ENCODE measurements around the gene OLIG2. TPM values are rescaled to one million over a fixed set of nuclear protein-coding genes. Genes with fewer than 3 reads are reported as not detected.

Gene OLIG2
- total RNA-seq = not detected in 2 replicates

DNA sequence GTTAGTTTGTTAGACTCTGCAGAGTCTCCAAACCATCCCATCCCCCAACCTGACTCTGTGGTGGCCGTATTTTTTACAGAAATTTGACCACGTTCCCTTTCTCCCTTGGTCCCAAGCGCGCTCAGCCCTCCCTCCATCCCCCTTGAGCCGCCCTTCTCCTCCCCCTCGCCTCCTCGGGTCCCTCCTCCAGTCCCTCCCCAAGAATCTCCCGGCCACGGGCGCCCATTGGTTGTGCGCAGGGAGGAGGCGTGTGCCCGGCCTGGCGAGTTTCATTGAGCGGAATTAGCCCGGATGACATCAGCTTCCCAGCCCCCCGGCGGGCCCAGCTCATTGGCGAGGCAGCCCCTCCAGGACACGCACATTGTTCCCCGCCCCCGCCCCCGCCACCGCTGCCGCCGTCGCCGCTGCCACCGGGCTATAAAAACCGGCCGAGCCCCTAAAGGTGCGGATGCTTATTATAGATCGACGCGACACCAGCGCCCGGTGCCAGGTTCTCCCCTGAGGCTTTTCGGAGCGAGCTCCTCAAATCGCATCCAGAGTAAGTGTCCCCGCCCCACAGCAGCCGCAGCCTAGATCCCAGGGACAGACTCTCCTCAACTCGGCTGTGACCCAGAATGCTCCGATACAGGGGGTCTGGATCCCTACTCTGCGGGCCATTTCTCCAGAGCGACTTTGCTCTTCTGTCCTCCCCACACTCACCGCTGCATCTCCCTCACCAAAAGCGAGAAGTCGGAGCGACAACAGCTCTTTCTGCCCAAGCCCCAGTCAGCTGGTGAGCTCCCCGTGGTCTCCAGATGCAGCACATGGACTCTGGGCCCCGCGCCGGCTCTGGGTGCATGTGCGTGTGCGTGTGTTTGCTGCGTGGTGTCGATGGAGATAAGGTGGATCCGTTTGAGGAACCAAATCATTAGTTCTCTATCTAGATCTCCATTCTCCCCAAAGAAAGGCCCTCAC is at the start of gene OLIG2:
TSS of gene OLIG2 (plus strand) at position 447 of the 954 bp plus-strand sequence. CDS start 928 bp downstream, outside the sequence.
- H3K27ac Mint-ChIP-seq = peak within 1 kb of the TSS; percentile 71
- H3K27me3 Mint-ChIP-seq = peaks cover 79% of the 10 kb centered on the region
- H3K4me3 Mint-ChIP-seq = peak within 1 kb of the TSS; percentile 28
- DNase-seq = peak; percentile 62
- peaks cover 6% of the 10 kb centered on the region for H3K9me3 Mint-ChIP-seq
- intact Hi-C loops (cut with micrococcal nuclease) = loop anchor here (10.0 kb wide), 1 partner anchor 169 kb away; no protein-coding TSS in a partner anchor
- H3K36me3 Mint-ChIP-seq (ENCODE audit: low read depth) = peaks cover 9% of the 10 kb centered on the region
- peaks cover 19% of the 10 kb centered on the region for H3K4me1 Mint-ChIP-seq

DNA sequence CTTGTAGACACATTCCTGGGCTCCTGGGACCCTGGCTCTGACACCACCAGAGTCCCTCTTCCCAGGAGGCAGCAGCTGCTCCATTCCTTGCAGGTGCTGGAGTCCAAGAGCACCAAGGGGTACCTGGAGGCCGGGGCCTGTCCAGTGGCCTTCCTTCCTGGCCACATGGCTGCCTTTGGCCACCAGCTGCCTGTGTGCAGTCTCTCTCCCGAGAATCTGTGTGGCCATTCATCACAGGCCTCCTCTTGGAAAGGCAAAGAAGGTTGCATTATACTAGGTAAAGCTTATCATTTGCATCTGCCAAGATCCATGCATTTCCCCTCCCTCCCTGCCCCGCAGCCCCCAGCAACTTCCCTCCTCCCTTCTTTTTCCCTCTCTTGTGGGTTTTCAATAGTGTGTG is 48.9 kb upstream of the OLIG2 start:
- H3K4me1 Mint-ChIP-seq = no peaks in the 10 kb centered on the region

GRCh38 chr21:32977216-32977615 is 48.5 kb upstream of the OLIG2 start:
- intact Hi-C loops (cut with micrococcal nuclease) = no loop called here
- no peaks in the 10 kb centered on the region for H3K36me3 Mint-ChIP-seq (ENCODE audit: low read depth)
- DNase-seq = no peak
- H3K27ac Mint-ChIP-seq = no peak overlapping the region
- H3K4me1 Mint-ChIP-seq = no peaks in the 10 kb centered on the region
- no peak overlapping the region for H3K4me3 Mint-ChIP-seq
- no peaks in the 10 kb centered on the region for H3K9me3 Mint-ChIP-seq
- H3K27me3 Mint-ChIP-seq = peaks cover 13% of the 10 kb centered on the region

More for the DNA sequence above, 48.9 kb upstream of the OLIG2 start:
- Mint-ChIP-seq H3K36me3 (ENCODE audit: low read depth) (no peaks in the 10 kb centered on the region), H3K9me3 (no peaks in the 10 kb centered on the region), H3K27ac (no peak overlapping the region), H3K27me3 (peaks cover 13% of the 10 kb centered on the region), H3K4me3 (no peak overlapping the region)
- intact Hi-C loops (cut with micrococcal nuclease) = no loop called here
- DNase-seq = no peak

DNA sequence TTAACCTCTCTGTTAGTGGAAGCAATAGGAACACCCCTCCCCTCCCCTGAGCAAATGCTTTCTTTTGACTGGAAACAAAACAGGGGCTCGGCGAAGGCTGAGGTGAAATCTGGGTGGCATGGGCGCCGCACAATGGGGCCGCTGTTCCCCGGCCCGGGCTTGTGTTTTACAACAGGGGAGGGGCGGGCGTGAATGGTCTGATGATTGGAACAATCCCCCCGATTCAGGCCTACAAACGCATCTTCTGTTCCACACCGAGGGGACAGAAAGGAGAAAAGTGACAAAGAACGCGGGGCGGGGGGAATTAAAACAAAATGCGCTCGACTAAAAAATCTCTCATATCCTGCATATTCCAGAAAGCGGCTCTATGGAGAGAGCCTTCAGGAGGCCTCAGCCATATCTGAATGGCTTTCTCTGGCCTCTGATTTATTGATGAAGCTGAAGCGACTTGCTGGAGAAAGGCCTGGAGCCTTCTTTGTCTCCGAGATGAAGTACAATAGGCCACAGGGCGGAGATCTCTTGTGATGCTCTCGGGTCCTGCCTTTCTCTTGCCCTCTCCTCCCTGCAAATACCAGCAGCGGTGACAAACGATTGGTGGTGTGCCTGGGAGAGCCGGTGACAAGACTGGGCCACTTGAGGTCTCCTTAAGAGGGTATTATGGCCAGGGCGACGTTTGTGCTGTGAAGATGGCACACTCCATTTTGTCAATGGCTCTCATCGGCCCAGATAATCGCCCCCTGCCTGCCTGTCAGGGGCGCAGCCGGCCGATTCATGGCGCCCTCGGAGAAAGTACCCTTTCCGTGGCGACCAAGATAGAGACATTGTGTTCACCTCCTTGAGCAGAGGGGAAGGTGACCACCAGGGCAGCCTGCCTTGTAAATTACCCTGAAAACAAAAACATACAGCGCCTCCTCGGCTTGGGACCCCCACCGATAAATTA is 47.1 kb upstream of the OLIG2 start:
- H3K9me3 Mint-ChIP-seq = no peaks in the 10 kb centered on the region
- H3K27ac Mint-ChIP-seq = no peak overlapping the region
- H3K27me3 Mint-ChIP-seq = peaks cover 13% of the 10 kb centered on the region
- intact Hi-C loops (cut with micrococcal nuclease) = no loop called here
- DNase-seq = no peak
- H3K4me1 Mint-ChIP-seq = no peaks in the 10 kb centered on the region
- no peaks in the 10 kb centered on the region for H3K36me3 Mint-ChIP-seq (ENCODE audit: low read depth)
- no peak overlapping the region for H3K4me3 Mint-ChIP-seq

DNA sequence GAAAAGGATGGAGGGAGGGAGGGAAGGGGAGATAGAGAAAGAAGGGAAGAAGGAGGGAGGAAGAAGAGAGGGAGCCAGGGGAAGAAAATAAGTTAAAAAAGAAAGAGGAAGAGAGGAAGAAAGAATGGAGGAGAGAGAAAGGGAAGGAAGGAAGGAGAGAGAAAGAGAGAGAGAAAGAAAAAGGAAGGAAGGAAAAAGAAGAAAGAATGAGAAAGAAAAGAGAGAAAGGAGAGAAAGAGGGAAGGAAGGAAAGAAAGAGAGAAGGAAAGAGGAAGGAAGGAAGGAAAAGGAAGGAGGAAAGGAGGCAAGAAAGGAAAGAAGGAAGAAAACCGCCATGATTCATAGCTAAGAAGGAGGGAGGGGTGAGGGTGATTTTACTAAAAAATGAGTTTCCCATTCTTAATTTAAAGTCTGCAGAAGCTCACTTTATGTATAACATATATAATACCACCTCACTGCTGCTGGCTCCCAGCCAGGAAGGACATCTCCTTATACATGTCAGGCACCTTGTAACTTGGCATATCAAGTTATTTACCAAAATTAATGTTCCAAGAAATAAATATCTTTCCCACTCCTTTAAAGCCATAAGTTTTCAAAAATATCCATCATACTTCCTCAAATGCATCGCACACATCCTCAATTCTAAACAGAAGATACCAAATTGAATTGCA is 46.0 kb upstream of the OLIG2 start:
- DNase-seq = no peak
- H3K36me3 Mint-ChIP-seq (ENCODE audit: low read depth) = no peaks in the 10 kb centered on the region
- no peak overlapping the region for H3K27ac Mint-ChIP-seq
- H3K27me3 Mint-ChIP-seq = peaks cover 18% of the 10 kb centered on the region
- H3K4me1 Mint-ChIP-seq = no peaks in the 10 kb centered on the region
- intact Hi-C loops (cut with micrococcal nuclease) = no loop called here
- H3K4me3 Mint-ChIP-seq = no peak overlapping the region
- no peaks in the 10 kb centered on the region for H3K9me3 Mint-ChIP-seq

DNA sequence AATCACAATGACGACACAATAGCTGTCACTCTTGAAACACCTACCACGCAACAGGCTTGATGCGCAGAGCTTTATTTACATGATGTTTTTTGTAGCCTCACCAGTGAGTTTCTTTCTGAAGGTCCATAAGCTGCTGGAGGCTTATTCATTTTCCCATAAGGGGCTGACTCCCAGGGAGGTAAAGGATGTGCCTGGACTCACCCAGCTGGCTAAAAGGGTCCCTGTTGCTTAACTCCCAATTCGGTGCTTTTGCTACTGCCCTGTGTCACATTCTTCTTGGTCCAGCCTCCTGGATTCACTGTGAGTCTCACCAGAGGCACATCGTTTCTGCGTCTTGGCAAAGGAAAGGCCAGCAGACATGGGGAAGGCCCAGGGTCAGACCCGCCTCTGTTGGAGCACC is 44.6 kb upstream of the OLIG2 start:
- no peak for DNase-seq
- H3K27ac Mint-ChIP-seq = no peak overlapping the region
- H3K9me3 Mint-ChIP-seq = no peaks in the 10 kb centered on the region
- no peaks in the 10 kb centered on the region for H3K4me1 Mint-ChIP-seq
- intact Hi-C loops (cut with micrococcal nuclease) = no loop called here
- H3K27me3 Mint-ChIP-seq = peaks cover 16% of the 10 kb centered on the region
- H3K4me3 Mint-ChIP-seq = no peak overlapping the region
- H3K36me3 Mint-ChIP-seq (ENCODE audit: low read depth) = no peaks in the 10 kb centered on the region

GRCh38 chr21:32990666-32991065 is 35.1 kb upstream of the OLIG2 start:
- H3K4me1 Mint-ChIP-seq = no peaks in the 10 kb centered on the region
- no peak overlapping the region for H3K4me3 Mint-ChIP-seq
- H3K27ac Mint-ChIP-seq = no peak overlapping the region
- peaks cover 35% of the 10 kb centered on the region for H3K27me3 Mint-ChIP-seq
- DNase-seq = no peak
- intact Hi-C loops (cut with micrococcal nuclease) = no loop called here
- H3K9me3 Mint-ChIP-seq = no peaks in the 10 kb centered on the region
- no peaks in the 10 kb centered on the region for H3K36me3 Mint-ChIP-seq (ENCODE audit: low read depth)

DNA sequence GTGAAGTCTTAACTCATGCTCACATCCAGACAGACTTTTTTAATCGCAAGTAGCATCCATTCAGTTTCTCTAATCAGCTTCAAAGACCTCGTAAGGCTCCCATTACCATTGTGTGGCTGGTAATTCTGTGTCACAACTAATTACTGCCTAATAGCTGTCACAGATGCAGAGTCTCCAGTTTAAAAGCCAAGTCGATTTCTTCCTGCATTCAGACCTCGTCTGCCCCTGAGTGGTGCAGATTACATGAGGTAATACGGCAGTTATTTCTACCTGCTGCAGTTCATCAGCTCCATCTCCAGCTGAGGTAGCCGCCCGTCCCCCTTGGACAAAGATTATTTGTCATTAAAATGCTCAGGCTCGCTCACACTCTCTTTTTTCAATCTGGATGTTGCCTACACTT is 34.4 kb upstream of the OLIG2 start:
- H3K4me3 Mint-ChIP-seq = no peak overlapping the region
- DNase-seq = no peak
- peaks cover 35% of the 10 kb centered on the region for H3K27me3 Mint-ChIP-seq
- H3K9me3 Mint-ChIP-seq = no peaks in the 10 kb centered on the region
- H3K4me1 Mint-ChIP-seq = no peaks in the 10 kb centered on the region
- no peaks in the 10 kb centered on the region for H3K36me3 Mint-ChIP-seq (ENCODE audit: low read depth)
- intact Hi-C loops (cut with micrococcal nuclease) = no loop called here
- no peak overlapping the region for H3K27ac Mint-ChIP-seq

- no peak for DNase-seq
- intact Hi-C loops (cut with micrococcal nuclease) = no loop called here
- no peaks in the 10 kb centered on the region for H3K4me1 Mint-ChIP-seq
- no peak overlapping the region for H3K4me3 Mint-ChIP-seq
- no peaks in the 10 kb centered on the region for H3K9me3 Mint-ChIP-seq
- H3K36me3 Mint-ChIP-seq (ENCODE audit: low read depth) = no peaks in the 10 kb centered on the region
- H3K27ac Mint-ChIP-seq = no peak overlapping the region
- H3K27me3 Mint-ChIP-seq = peaks cover 28% of the 10 kb centered on the region
Measured at GRCh38 chr21:32993894-32994293, 31.8 kb upstream of the OLIG2 start.

DNA sequence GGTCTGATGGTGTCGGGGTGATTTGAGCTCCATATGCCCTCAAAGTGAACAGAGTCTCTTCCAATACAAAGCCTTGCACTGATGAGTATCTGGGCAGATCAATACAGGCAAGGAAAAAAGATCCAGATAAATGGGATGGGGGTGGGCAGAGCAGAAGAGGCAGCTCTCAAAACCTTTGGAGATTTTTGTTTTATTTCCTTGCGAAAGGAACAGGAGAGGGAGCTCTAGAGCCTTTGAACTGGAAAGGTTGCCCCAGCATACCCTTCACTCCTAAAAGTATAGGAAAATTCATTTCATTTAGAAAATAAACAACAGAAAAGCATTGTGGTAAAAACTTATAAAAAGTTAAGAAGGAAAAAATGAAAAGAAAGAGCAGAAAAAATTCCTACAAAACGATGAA is 31.4 kb upstream of the OLIG2 start:
- Mint-ChIP-seq H3K27ac (no peak overlapping the region), H3K4me1 (no peaks in the 10 kb centered on the region), H3K4me3 (no peak overlapping the region), H3K9me3 (no peaks in the 10 kb centered on the region), H3K36me3 (ENCODE audit: low read depth) (no peaks in the 10 kb centered on the region), H3K27me3 (peaks cover 28% of the 10 kb centered on the region)
- DNase-seq = no peak
- intact Hi-C loops (cut with micrococcal nuclease) = no loop called here

DNA sequence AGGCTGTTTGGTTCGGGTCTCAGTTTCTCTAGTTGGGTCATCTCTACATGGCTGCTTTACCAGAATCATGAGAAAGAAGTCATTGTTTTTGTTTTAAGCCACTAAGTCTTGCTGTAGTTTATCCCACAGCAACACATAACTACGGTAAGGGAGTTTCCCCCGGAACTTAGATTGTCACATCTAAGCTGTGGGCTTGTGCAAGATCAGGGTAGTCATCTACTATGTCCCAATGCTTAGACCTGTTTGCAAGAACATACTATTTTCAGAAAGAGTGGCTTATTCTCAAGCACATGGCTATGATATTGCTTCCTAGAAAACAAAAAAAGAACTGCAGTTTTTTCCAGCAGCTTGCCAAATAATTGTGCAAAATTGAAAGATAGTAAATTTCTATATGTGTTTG is 18.0 kb upstream of the OLIG2 start:
- Mint-ChIP-seq H3K27ac (no peak overlapping the region), H3K4me1 (no peaks in the 10 kb centered on the region), H3K4me3 (no peak overlapping the region), H3K27me3 (peaks cover 14% of the 10 kb centered on the region), H3K36me3 (ENCODE audit: low read depth) (no peaks in the 10 kb centered on the region), H3K9me3 (no peaks in the 10 kb centered on the region)
- intact Hi-C loops (cut with micrococcal nuclease) = no loop called here
- DNase-seq = no peak

DNA sequence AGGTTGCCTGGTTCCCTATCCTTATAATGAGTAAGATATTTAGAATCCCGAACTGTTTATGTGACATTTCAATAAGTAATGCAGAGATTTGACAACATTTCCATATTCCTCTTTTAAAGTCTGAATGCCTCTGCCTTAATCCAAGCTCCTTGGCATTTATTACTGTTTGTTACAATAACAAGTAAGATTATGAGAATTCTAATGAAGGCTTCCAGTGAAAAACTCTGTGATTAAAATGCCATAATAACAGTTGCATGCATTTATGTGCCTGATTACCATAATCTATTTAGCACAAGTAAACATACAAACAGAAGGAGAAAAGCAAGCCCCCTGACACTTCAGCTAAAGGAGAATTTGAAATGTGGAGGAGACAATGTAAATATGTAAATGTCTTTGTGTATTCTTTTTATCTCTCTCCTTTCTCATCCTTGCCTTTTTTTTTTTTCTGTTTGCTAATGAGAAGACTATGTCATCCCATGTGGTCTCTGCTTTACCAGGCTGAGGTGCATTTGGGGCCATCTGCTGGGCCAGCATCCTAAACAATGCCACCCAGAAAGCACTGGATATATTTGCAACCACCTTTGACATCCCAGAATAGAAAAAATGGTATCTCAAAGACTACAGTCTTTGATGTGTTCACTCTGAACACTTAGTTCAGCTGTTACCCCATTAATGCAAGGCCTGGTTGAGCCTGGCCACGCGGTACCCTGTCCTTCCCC is 17.2 kb upstream of the OLIG2 start:
- Mint-ChIP-seq H3K4me3 (no peak overlapping the region), H3K36me3 (ENCODE audit: low read depth) (no peaks in the 10 kb centered on the region), H3K4me1 (no peaks in the 10 kb centered on the region), H3K27me3 (peaks cover 14% of the 10 kb centered on the region), H3K27ac (no peak overlapping the region), H3K9me3 (no peaks in the 10 kb centered on the region)
- no peak for DNase-seq
- intact Hi-C loops (cut with micrococcal nuclease) = no loop called here

DNA sequence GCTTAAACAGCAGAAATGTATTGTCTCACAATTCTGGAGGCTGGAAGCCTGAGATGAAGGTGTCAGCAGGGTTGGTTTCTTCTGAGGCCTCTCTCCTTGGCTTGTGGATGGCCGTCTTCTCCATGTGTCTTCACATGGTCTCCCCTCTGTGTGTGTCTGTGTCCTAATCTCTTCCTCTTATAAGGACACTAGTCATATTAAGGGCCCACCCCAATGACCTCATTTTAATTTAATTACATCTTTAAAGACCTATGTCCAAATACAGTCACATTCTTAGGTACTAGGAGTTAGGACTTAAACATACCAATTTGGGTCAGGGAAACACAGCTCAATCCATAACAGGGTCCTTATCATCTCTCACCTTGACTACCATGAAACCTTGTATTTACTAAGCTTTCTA is 14.8 kb upstream of the OLIG2 start:
- Mint-ChIP-seq H3K27me3 (peaks cover 21% of the 10 kb centered on the region), H3K27ac (no peak overlapping the region), H3K4me3 (no peak overlapping the region), H3K4me1 (no peaks in the 10 kb centered on the region), H3K9me3 (no peaks in the 10 kb centered on the region), H3K36me3 (ENCODE audit: low read depth) (no peaks in the 10 kb centered on the region)
- intact Hi-C loops (cut with micrococcal nuclease) = no loop called here
- no peak for DNase-seq

Measured in activated CD4-positive, alpha-beta T cell treated with anti-CD3 and anti-CD28 coated beads, Interleukin-2, amount 10 ng/mL, durations not matched to agents 24 days and 14 days (primary cell).